Colonic mucosa (tissue), 4 donors: ENCODE measurements around the gene AMBRA1. TPM values are rescaled to one million over a fixed set of nuclear protein-coding genes. Genes with fewer than 3 reads are reported as not detected.

ENCODE experiments used
- DNase-seq: peaks from one replicate; pipeline ENCODE4 v3.0.0-alpha.2; 2020
- H3K27ac ChIP-seq: fragments of 200-600 bp; one replicate; pipeline ENCODE4 v1.8.0; 2021
- H3K27me3 ChIP-seq: fragments of 200-600 bp; one replicate; pipeline ENCODE4 v1.8.0; 2021
- H3K36me3 ChIP-seq: fragments of 200-600 bp; one replicate; pipeline ENCODE4 v1.8.0; 2021
- H3K4me1 ChIP-seq: fragments of 200-600 bp; one replicate; pipeline ENCODE4 v1.8.0; 2021; ENCODE audit warnings: mild to moderate bottlenecking
- H3K4me3 ChIP-seq: fragments of 200-600 bp; one replicate; pipeline ENCODE4 v1.8.0; 2021
- H3K9ac ChIP-seq, 2 donors: one replicate each; pipeline ENCODE4 v1.7.0; 2013; ENCODE audit warnings: control low read depth in 2 of 2, low read depth in 2 of 2, low read length in 2 of 2
- H3K9me3 ChIP-seq: fragments of 200-600 bp; one replicate; pipeline ENCODE4 v1.8.0; 2021
- CTCF ChIP-seq: fragments of 200-600 bp; IDR thresholded peaks from one replicate; pipeline ENCODE4 v1.8.0; 2022; ENCODE audit warnings: antibody characterized with exemption, mild to moderate bottlenecking
- intact Hi-C: fragments of 100-400 bp; cut with DNase I; formaldehyde crosslinking; loops from one replicate; pipeline ENCODE4 v1.14.1; 2022
- total RNA-seq, 2 donors: library from RNA; stranded (reverse); fragmentation: NEBNext Ultra II Directional in 1 of 2; extraction: Animal tissue kit (Norgen Biotek cat#: 25700) in 1 of 2; gene quantifications; one replicate each; pipeline ENCODE4 v1.2.1, GENCODE V29; 2021
- donor health status: healthy.
- donor health status: DM: no; HTN: no; CAD: no.
- donor health status: DM: no; HTN: no; CAD: no.

AMBRA1 gene
- total RNA-seq, 2 donors from 2014 or later: 32.7 to 33.8 TPM

- no peak for DNase-seq
- no peaks in the 10 kb centered on the region for H3K9me3 ChIP-seq
- H3K9ac ChIP-seq: no peak overlapping the region
- H3K36me3 ChIP-seq: no peaks in the 10 kb centered on the region
- H3K4me3 ChIP-seq: no peak overlapping the region
- H3K27me3 ChIP-seq: peaks cover 8% of the 10 kb centered on the region
- intact Hi-C loops: no loop called here
- no peak overlapping the region for H3K27ac ChIP-seq
- peaks cover 15% of the 10 kb centered on the region for H3K4me1 ChIP-seq
- no peak for TF ChIP-seq CTCF
Measured at GRCh38 chr11:46378296-46378695, 215.5 kb downstream of the AMBRA1 start.

GRCh38 chr11:46377831-46378230 is 216.0 kb downstream of the AMBRA1 start:
- no peaks in the 10 kb centered on the region for H3K9me3 ChIP-seq
- peaks cover 8% of the 10 kb centered on the region for H3K27me3 ChIP-seq
- no peaks in the 10 kb centered on the region for H3K36me3 ChIP-seq
- H3K27ac ChIP-seq: no peak overlapping the region
- H3K4me3 ChIP-seq: no peak overlapping the region
- H3K9ac ChIP-seq: no peak overlapping the region
- TF ChIP-seq CTCF: no peak
- peaks cover 10% of the 10 kb centered on the region for H3K4me1 ChIP-seq
- no peak for DNase-seq
- intact Hi-C loops: no loop called here

GRCh38 chr11:46377290-46377689 is 216.5 kb downstream of the AMBRA1 start:
- H3K4me3 ChIP-seq: no peak overlapping the region
- H3K27ac ChIP-seq: no peak overlapping the region
- no peak overlapping the region for H3K9ac ChIP-seq
- H3K36me3 ChIP-seq: no peaks in the 10 kb centered on the region
- no peak for TF ChIP-seq CTCF
- H3K9me3 ChIP-seq: no peaks in the 10 kb centered on the region
- H3K4me1 ChIP-seq: peaks cover 5% of the 10 kb centered on the region
- intact Hi-C loops: no loop called here
- peaks cover 6% of the 10 kb centered on the region for H3K27me3 ChIP-seq
- no peak for DNase-seq

GRCh38 chr11:46376258-46377050 is 217.4 kb downstream of the AMBRA1 start:
- Histone ChIP-seq H3K27ac (no peak overlapping the region), H3K9me3 (no peaks in the 10 kb centered on the region), H3K36me3 (no peaks in the 10 kb centered on the region), H3K9ac (no peak overlapping the region), H3K4me1 (no peaks in the 10 kb centered on the region), H3K27me3 (no peaks in the 10 kb centered on the region), H3K4me3 (no peak overlapping the region)
- no peak for DNase-seq
- intact Hi-C loops: no loop called here
- no peak for TF ChIP-seq CTCF

- Histone ChIP-seq H3K4me1 (no peaks in the 10 kb centered on the region), H3K36me3 (no peaks in the 10 kb centered on the region), H3K27me3 (no peaks in the 10 kb centered on the region), H3K9me3 (no peaks in the 10 kb centered on the region), H3K4me3 (no peak overlapping the region), H3K27ac (no peak overlapping the region), H3K9ac (no peak overlapping the region)
- intact Hi-C loops: no loop called here
- DNase-seq: no peak
- no peak for TF ChIP-seq CTCF
Measured at GRCh38 chr11:46375392-46376101, 218.3 kb downstream of the AMBRA1 start.
